ENCODE measurements around the gene FARP2.
"Not testable (repeated sequence)": the region's sequence is repeated elsewhere in the genome, so short reads cannot be mapped to it uniquely, and the experiment has no call there.

Gene FARP2, protein sequence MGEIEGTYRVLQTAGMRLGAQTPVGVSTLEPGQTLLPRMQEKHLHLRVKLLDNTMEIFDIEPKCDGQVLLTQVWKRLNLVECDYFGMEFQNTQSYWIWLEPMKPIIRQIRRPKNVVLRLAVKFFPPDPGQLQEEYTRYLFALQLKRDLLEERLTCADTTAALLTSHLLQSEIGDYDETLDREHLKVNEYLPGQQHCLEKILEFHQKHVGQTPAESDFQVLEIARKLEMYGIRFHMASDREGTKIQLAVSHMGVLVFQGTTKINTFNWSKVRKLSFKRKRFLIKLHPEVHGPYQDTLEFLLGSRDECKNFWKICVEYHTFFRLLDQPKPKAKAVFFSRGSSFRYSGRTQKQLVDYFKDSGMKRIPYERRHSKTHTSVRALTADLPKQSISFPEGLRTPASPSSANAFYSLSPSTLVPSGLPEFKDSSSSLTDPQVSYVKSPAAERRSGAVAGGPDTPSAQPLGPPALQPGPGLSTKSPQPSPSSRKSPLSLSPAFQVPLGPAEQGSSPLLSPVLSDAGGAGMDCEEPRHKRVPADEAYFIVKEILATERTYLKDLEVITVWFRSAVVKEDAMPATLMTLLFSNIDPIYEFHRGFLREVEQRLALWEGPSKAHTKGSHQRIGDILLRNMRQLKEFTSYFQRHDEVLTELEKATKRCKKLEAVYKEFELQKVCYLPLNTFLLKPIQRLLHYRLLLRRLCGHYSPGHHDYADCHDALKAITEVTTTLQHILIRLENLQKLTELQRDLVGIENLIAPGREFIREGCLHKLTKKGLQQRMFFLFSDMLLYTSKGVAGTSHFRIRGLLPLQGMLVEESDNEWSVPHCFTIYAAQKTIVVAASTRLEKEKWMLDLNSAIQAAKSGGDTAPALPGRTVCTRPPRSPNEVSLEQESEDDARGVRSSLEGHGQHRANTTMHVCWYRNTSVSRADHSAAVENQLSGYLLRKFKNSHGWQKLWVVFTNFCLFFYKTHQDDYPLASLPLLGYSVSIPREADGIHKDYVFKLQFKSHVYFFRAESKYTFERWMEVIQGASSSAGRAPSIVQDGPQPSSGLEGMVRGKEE

DNA sequence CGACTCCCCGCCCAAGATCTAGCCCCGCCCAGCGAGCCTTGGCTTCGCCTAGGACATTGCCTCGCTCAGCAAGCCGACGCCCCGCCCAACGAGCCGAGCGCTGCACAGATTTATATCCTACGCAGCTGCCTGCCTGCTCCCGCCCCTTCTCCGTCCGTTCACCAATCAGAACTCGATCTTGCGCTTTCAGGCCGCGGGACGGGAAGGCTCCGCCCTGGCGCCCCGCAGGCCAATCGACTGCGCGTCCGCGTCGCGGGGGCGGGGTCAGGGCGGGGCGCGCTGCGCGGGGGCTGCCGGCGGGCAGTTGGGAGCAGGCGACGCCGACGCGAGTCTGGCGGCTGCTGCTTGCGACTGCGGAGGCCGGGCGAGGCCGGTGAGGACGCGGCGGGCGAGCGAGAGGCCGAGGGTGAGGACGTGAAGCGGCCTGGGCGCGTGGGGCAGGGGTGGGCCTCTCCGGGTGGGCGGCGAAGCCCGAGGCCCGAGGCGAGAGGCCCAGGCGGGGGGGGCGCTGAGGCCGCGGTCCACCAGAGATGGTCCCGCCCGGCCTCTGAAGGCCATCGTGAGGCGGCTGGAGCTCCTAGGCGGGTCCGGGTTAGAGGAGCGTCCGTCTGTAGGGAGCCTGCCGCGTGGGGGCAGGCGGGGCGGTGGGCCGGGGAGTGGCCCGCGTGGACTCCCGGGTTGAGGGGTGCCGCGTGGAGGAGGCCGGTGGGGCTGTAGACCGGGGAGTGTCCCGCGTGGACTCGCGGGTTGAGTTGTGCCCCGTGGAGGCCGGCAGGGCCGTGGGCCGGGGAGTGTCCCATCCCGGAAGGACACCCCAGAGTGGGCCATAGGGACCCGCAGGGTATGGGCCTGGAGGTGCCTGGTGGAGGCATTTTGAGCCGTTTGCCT lies at the start of gene FARP2:
FARP2 (plus strand) TSS at position 303 of the 888 bp plus-strand sequence. CDS start 16,823 bp downstream, outside the sequence.
- peak; percentile 97 for DNase-seq

DNA sequence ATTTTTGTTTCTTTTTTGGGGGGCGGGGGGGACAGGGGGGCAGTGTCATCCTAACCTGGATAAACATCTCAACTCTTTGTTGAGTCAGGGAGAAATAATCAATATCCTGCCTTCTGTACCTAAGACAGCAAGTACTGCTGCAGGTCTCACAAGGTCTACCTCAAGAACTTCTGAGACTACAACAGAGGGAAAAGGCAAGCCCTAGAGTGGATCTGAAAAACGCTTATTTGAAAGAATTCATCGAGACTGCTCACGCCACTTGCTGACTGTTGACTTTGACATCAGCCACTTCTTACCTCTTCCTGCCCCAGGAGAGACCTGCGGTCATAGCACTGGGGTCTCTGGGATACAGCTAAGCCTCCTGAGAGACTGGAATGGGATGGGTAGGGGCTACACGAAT lies 49.0 kb upstream of the FARP2 start:
- no peak for DNase-seq

DNA sequence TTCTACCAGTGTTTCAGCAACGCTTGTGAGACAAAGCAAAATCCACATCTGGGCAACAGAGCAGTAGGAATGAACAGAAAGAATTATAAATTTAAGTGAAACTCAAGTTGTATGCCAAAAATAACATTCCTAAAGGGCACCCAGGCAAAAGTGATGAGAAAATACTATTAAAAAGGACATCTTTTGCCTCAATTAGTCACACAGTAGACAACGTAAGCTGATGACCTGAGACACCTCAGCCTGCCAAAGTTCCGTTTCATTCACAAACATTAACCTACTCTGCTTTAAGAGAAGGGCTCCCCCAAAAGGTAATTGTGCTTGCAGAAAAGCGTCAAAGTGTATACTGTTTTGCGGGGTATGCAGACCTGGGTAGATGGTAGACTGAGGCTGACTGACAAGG lies 47.8 kb upstream of the FARP2 start:
- no peak for DNase-seq

DNA sequence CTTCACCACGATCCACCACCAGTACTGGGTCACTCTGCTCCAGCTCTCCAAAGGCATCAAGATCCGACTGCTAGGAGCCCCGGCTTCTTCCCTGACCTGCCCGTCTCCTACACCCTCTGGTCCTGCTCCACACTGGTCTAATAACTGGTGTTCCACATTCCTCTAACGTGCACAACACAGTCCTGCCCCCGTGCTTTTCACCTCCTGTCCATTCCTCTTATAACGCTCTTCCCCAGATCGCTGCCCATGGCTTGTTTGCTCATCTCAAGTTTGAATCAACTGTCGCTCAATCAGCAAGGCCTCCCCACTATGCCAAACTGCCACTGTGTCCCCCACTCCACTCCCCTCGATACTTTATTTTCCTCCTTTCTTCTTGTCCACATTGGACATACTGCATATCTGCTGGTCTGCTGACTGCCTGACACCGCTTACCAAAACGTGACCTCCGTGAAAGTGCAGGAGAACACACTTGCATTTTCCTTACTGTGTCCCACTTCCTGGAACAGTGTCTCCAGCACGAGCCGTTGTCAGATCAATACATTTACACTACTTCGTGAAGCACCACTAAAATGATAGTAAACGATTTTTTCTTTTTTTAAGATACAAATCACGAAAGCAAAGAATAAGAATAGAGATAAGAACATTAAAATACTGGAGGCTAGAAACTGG lies 47.1 kb upstream of the FARP2 start:
- DNase-seq = no peak

DNA sequence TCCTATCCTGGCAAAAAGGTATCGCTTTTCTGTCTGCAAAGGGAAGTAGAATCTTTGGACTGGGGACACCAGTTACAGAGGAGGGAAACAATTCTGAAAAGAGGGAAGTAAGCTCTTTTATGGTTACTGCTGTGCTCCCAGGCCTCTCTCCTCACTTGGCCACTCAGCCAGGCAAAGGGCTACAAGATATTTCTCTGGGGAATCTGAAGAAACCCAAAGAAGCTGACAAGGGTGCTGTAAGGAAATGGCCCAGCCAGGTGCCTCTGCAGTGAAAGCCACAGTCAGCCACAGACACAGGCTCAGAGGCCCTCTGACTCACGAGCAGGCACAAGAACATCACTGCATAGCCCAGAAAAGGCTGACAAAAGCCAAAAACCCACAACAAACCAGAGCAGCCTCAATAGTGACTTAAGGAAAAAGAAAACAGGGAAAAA lies 46.4 kb upstream of the FARP2 start:
- DNase-seq = no peak

DNA sequence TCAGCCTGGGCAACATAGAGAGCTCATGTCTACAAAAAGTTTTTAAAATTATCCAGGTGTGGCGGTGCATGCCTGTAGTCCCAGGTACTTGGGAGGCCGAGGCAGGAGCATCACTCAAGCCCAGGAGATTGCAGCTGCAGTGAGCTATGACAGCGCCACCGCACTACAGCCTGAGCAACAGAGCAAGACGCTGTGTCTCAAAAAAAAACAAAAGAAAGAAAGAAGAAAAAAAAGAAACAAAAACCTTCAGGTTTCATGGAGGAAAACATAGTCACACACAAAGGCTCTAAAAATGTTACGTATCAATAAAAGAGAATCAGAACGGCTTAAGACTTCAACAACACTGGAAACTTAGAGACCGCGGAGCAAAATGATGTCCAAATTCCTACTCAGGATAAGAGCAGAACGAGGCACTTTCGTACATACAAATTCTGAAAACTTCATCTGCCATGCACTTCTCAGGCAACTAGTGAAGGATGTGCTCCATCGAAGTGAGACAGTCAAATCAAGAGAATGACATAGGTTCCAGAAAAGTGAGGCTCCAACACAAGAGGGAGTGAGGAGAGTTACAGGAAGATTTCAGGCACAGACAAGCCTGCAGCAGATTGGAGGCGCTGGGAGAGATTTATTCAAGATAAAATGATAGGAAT lies 45.0 kb upstream of the FARP2 start:
- no peak for DNase-seq

DNA sequence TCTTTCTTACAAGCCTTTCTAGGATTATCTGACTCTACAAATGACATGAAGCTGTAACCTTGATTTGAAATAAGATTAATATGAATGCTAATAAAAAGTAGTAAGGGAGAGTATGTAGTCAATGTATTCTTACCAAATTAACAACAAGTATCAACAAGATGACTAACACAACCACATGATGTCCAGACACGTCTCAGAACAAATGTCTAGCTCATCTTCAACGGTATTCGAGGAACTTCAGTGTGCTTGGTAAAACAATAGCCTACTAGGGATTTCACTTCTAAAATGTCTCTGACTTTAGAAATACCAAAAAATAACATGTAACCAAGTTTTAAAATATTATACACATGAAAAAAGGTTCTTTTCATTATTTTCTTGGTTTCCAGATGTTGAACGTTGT lies 44.0 kb upstream of the FARP2 start:
- no peak for DNase-seq

DNA sequence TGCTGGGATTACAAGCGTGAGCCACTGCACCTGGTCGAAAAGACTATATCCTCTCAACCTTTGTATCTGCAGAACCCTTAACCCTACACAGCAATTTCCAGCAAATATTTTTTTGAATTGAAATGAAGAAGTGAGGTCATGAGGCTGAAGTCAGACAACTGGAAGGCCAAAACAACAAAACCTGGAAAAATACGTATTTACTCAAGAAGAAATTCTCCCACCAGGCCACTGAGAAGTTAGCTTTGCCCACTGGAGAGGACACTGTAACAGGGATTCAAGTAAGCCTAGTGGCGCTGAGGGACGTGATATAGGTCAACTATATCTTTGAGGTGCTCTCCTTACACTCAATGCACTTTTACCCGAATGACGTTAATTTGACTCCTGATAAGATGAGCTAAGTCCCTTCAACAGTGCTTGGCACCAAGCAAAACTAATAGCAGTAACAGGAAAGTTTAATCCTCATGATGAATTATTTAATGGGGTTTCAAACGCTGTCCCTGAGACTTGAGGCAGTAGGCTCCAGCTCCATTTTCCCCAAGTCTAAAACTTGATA lies 42.5 kb upstream of the FARP2 start:
- no peak for DNase-seq

DNA sequence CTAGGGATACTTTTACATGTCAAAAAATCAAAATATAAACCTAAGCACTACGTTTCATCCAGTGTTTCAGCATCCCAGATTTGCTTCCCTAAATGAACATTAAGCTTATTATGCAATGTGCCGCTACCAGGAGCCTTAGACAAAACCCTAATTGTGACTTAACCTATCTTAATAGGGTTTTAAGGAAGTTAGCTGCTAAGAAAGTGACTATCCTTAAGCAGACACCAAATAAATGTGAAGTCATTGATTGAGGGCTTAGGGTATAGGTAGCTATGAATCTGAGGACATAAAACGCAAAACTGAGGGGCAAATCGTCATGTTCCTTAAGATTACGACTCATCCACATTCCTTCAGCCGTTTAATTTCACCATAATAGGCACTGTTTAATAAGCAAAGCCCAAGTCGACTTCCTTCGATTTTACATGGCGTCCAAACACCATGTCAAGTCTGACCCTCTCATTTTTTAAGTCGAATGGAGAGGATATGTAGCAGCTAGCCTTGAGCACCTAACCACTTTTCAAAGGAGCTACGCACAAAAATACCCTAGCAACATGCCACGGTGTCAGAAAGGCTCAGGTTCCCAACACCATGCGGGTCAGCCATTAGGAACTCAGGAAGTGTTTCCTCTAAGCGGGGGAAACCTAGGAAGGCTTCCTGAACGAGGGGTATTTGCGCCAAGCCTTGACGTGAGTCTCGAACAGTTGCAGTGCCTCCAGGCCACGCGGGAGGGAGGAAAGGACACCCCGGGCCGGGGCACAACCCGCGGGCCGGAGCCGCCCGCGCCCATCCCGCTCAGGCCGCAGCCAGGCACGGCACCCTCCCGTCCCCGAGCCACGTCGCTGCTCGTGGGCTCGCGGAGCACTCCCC lies 41.6 kb upstream of the FARP2 start:
- DNase-seq = peak; percentile 61

DNA sequence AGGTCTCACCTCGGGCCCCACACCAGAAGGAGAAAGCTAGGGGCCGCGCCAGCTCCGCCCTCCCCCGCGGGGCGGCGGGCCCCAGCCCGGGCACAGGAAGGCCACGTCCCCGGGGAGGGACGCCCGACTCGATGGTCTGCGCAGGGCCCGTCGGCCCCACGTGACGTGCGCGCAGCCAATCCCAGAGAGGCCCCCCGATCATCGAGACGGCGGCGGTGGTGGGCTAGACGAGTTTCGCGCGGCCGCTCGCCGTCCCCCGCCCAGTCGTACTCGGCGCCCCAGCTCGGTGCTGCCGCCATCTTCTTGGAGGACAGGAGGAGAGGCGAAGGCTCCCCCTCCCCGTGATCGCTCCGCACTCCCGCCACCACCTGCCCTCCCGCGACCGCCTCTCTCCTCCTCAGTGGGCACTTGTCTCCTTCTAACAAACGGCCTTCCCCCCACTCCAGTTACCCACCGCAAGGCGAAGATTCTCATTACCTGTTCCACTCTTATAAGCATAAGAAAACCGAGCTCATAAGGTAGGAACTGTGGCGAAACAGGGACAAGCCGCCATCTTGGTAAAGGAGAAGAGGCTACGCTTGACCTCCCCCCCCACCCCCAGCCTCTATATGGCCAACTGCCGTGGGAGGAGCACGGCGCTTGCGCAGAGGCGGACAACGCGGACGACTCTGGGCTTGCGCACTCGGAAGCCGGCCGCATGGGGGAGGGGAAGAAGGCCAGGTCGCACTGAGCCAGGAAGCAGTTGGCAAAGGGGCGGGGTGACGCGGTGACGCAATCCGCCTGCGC lies 40.8 kb upstream of the FARP2 start, which contains the start of gene HDLBP:
HDLBP (minus strand) TSS at position 580 of the 786 bp plus-strand sequence. CDS start 48,803 bp downstream, outside the sequence.
- peak; percentile 96 for DNase-seq

DNA sequence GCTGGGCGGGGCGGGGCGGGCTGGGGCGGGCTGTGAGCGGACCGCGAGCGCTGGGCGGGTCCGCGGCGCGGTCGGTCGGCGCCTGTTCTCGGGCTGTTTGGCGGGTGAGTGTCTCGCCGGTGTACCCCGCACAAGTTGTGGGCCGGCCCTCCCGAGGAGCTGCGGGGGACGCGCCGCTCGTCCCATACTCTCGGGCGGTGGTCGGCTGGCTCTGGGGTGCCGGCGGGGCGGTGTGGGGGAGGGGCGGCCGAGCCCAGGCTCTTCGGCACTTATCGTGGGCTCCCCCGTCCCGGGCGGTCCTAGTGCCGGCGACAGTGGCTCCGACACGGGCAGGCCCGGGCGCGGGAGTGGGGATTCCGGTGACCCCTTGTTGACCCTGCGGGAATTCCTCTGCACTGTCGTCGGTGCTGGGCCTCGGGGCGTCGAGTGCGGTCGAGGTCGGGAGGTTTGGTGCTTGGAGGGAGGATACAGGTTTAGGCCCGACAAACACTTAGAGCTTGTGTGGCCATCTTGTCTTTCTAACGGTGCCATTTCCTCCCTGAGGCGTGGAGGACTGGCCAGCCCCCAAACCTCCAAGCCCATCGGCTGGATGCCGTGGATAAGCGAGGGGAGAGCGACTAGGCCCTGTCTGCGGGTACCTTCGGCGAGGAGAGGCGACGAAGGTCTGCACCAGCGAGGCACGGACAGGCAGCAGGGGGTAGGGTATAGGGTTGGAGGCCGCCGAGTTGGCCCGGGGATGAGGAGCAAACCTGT lies 40.0 kb upstream of the FARP2 start, which contains the start of gene SEPTIN2:
SEPTIN2 (plus strand) TSS at position 47 of the 753 bp plus-strand sequence. CDS start 8,308 bp downstream, outside the sequence.
- no peak for DNase-seq

DNA sequence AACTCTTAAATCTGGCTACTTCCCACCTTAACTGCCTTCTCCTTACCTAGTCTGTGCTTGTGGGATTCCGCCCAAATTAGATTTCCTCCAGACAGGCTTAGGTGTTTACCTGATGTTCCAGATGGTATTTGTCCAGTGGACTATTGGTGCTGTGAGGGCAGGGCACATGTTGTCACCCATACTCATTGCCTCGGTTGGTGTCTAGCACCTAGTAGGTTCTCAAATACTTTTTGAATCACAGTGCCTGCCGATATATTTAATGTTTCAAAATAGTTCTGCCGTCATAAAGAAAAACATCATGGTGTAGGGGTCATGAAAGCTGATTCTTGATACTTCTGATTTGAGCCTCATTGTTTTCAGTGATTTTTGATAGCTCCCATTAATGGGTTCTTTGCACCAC lies 39.3 kb upstream of the FARP2 start:
- DNase-seq = no peak

DNA sequence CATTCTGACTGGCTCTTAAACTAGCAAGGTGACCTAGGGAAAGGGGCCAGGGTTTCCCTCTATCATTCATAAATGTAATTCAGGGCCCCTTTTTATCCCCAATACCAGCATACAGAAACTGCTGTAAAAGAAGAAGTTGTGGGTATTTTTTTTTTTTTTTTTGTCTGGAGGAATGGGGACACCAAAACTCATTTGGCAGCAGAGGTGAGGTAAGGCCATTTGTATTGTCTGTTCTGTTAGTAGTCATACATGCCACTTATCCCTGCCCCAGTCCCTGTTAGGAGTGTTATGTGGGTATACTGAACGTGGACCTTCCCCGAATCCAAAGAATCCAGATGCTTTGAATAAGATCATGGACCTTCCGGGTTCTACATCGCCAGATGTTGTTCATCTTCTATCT lies 38.7 kb upstream of the FARP2 start:
- no peak for DNase-seq

DNA sequence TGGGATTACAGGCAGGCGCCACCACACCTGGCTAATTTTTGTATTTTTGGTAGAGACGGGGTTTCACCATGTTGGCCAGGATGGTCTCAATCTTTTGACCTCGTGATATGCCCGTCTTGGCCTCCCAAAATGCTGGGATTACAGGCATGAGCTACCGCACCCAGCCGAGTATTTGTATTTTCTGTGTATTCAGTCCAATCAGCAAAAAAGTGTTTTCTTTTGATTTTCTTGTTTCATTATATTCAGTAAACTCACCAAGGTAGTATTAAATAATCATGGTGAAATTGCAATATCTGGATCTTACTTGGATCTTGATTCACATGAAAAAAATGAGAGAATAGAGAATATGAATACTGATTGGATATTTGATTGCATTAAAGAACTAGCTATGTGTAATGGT lies 37.3 kb upstream of the FARP2 start:
- DNase-seq = not testable (repeated sequence)

DNA sequence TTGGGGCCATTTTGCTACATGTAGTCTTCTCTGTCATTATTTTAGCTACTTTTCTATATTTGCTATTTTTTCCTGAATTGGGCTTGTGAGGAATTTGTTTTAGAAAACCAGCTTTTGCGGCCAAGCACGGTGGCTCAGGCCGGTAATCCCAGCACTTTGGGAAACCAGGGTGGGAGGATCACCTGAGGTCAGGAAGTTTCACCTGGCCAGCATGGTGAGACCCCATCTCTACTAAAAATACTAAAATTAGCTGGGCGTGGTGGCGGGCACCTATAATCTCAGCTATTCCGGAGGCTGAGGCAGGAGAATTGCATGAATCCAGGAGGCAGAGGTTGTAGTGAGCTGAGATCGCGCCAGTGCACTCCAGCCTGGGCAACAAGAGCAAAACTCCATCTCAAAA lies 35.7 kb upstream of the FARP2 start:
- no peak for DNase-seq

DNA sequence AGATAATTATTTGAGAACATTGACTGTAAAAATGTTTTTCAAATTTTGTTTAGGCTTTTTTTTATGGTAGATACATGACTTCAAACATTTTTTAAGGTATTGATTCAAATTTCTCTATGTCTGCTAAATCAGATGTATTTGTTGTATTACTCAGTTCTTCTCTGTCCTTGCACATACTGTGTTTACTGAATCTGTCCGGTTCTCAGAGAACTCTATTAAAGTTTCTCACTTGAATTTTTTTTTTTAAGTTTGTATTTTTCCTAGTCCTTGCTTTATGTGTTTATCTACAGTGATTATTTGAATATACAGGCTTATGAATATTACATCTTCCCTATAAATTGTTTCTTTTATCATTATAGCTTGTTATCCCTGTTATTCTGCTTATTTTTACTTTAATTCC lies 35.1 kb upstream of the FARP2 start:
- no peak for DNase-seq

DNA sequence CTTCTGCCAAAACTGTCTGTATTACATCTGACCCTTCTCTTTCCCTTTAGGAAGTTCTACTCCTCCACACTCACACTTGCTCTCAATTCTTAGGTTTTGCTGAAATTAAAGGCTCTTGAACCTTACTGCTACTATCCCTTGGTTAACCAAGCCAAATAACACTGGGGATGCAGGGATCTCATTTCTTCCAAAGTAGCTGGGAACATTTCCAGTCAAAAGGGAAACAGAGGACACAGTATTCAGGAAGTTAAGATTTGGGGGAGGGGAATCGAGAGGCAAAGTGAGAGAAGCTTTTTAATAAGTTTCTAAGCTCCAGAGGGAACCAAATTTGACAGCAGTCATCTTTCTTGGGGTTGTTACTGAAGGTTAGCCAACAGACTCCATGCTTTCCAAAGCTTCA lies 34.2 kb upstream of the FARP2 start:
- no peak for DNase-seq

DNA sequence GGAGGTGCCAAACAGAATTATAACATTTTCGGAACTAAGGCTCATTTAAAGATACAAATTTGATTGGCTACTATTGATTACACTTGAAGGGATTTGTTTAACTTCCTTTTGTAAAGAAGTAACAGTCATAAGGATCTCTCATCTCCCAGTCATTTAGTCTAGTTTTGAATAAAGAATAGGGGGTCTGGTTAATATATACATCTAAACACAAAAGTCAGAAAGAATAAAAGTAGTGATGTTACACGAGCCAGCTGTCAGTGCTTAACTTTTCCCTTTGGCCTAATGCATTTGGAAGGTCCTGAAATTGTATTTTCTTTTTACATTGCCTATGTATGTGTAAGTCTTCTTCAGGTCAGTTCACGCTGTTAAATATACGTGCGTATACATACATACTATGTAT lies 32.3 kb upstream of the FARP2 start:
- no peak for DNase-seq
